Measurements from ENCODE around the gene KLHDC8B. TPM values are rescaled to one million over a fixed set of nuclear protein-coding genes. Genes with fewer than 3 reads are reported as not detected.
"Not testable (repeated sequence)": the region's sequence is repeated elsewhere in the genome, so short reads cannot be mapped to it uniquely, and the experiment has no call there.

The KLHDC8B gene
- total and polyA plus RNA-seq, 4 experiments from 2014 or later: 1.3 to 2.0 (median 1.9) TPM

- no peak overlapping the region for H3K27ac Mint-ChIP-seq
- Histone ChIP-seq H3K4me1 (ENCODE audit: insufficient read depth, low read length) (no peaks in the 10 kb centered on the region), H3K27me3 (ENCODE audit: insufficient read depth, low read length) (no peaks in the 10 kb centered on the region), H3K36me3 (ENCODE audit: insufficient read depth, low read length) (no peaks in the 10 kb centered on the region), H3K4me3 (ENCODE audit: low read length in 2 of 2) (no peak overlapping the region), H3K27ac (ENCODE audit: low read depth, low read length) (no peak overlapping the region), H3K9me3 (ENCODE audit: control insufficient read depth in 1 of 2, low read length in 2 of 2) (no peaks in the 10 kb centered on the region)
- ChIA-PET POLR2A (ENCODE audit: partially characterized antibody) (no interaction called here), CTCF (ENCODE audit: partially characterized antibody) (no interaction called here)
- intact Hi-C loops (cut with micrococcal nuclease): no loop called here
- H3K9me3 Mint-ChIP-seq: peaks cover 0 to 2% (median 0%) of the 10 kb centered on the region in 8 donors
- H3K4me3 Mint-ChIP-seq: no peak overlapping the region
- H3K27me3 Mint-ChIP-seq: peaks cover 12 to 17% of the 10 kb centered on the region in 2 donors
- no peak for DNase-seq
- H3K4me1 Mint-ChIP-seq: peaks cover 0 to 1% (median 0%) of the 10 kb centered on the region in 4 donors
- H3K36me3 Mint-ChIP-seq: no peaks in the 10 kb centered on the region
These were observed 28.5 kb downstream of the KLHDC8B start for GRCh38 chr3:49199900-49200281.

GRCh38 chr3:49213541-49213943 lies 42.1 kb downstream of the KLHDC8B start:
- H3K9me3 ChIP-seq (ENCODE audit: control insufficient read depth in 1 of 2, low read length in 2 of 2): no peaks in the 10 kb centered on the region
- POLR2A ChIA-PET (ENCODE audit: partially characterized antibody): no interaction called here
- Mint-ChIP-seq H3K4me1 (no peaks in the 10 kb centered on the region), H3K36me3 (no peaks in the 10 kb centered on the region), H3K27me3 (peaks cover 6 to 7% of the 10 kb centered on the region in 2 donors), H3K4me3 (no peak overlapping the region), H3K27ac (no peak overlapping the region), H3K9me3 (peaks cover 0 to 1% (median 0%) of the 10 kb centered on the region in 8 donors)
- no peaks in the 10 kb centered on the region for H3K27me3 ChIP-seq (ENCODE audit: insufficient read depth, low read length)
- CTCF ChIA-PET (ENCODE audit: partially characterized antibody): no interaction called here
- no peaks in the 10 kb centered on the region for H3K4me1 ChIP-seq (ENCODE audit: insufficient read depth, low read length)
- H3K36me3 ChIP-seq (ENCODE audit: insufficient read depth, low read length): no peaks in the 10 kb centered on the region
- intact Hi-C loops (cut with micrococcal nuclease): no loop called here
- no peak overlapping the region for H3K27ac ChIP-seq (ENCODE audit: low read depth, low read length)
- H3K4me3 ChIP-seq (ENCODE audit: low read length in 2 of 2): no peak overlapping the region
- no peak for DNase-seq

DNA sequence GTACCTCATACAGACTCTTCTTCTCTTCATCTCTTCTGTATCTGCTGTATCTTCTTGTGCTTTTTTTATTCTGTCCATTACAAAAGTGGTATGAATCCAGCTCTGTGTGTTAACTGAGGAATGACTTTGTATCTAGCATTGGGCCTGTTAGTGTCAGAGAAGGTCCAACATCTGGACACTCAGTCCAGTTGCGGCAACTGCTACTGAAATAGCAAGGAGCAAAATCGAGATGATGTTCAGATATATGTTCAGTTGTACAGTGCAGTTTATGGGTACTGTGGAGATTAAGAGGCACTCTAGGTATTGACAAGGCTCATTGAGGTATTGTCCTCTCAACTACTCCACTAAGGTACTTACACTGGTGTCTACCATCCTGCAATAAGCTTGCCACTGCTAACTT lies 42.6 kb downstream of the KLHDC8B start:
- Mint-ChIP-seq H3K27me3 (peaks cover 6 to 8% of the 10 kb centered on the region in 2 donors), H3K4me3 (no peak overlapping the region), H3K27ac (no peak overlapping the region), H3K9me3 (no peaks in the 10 kb centered on the region), H3K4me1 (no peaks in the 10 kb centered on the region), H3K36me3 (no peaks in the 10 kb centered on the region)
- Histone ChIP-seq H3K9me3 (ENCODE audit: control insufficient read depth in 1 of 2, low read length in 2 of 2) (no peaks in the 10 kb centered on the region), H3K27me3 (ENCODE audit: insufficient read depth, low read length) (no peaks in the 10 kb centered on the region), H3K27ac (ENCODE audit: low read depth, low read length) (no peak overlapping the region), H3K4me1 (ENCODE audit: insufficient read depth, low read length) (no peaks in the 10 kb centered on the region), H3K4me3 (ENCODE audit: low read length in 2 of 2) (no peak overlapping the region), H3K36me3 (ENCODE audit: insufficient read depth, low read length) (no peaks in the 10 kb centered on the region)
- intact Hi-C loops (cut with micrococcal nuclease): no loop called here
- ChIA-PET POLR2A (ENCODE audit: partially characterized antibody) (no interaction called here), CTCF (ENCODE audit: partially characterized antibody) (no interaction called here)
- DNase-seq: no peak

- H3K4me1 Mint-ChIP-seq; H3K9me3 ChIP-seq (ENCODE audit: control insufficient read depth in 1 of 2, low read length in 2 of 2); intact Hi-C loops (cut with micrococcal nuclease); H3K36me3 Mint-ChIP-seq; H3K27ac ChIP-seq (ENCODE audit: low read depth, low read length); H3K36me3 ChIP-seq (ENCODE audit: insufficient read depth, low read length); H3K4me3 ChIP-seq (ENCODE audit: low read length in 2 of 2); H3K27me3 Mint-ChIP-seq; CTCF ChIA-PET (ENCODE audit: partially characterized antibody); H3K4me3 Mint-ChIP-seq; H3K4me1 ChIP-seq (ENCODE audit: insufficient read depth, low read length); H3K27me3 ChIP-seq (ENCODE audit: insufficient read depth, low read length); POLR2A ChIA-PET (ENCODE audit: partially characterized antibody); DNase-seq; H3K9me3 Mint-ChIP-seq: not testable (repeated sequence)
- peak overlapping the region in 2 of 7 donors; percentile 1 to 13 for H3K27ac Mint-ChIP-seq
These were observed 45.3 kb downstream of the KLHDC8B start for GRCh38 chr3:49216687-49217086.

GRCh38 chr3:49217108-49217507 lies 45.7 kb downstream of the KLHDC8B start:
- H3K4me1 Mint-ChIP-seq; POLR2A ChIA-PET (ENCODE audit: partially characterized antibody); H3K36me3 Mint-ChIP-seq; H3K9me3 Mint-ChIP-seq; H3K4me3 ChIP-seq (ENCODE audit: low read length in 2 of 2); DNase-seq; CTCF ChIA-PET (ENCODE audit: partially characterized antibody); H3K4me1 ChIP-seq (ENCODE audit: insufficient read depth, low read length); H3K9me3 ChIP-seq (ENCODE audit: control insufficient read depth in 1 of 2, low read length in 2 of 2); H3K36me3 ChIP-seq (ENCODE audit: insufficient read depth, low read length); H3K4me3 Mint-ChIP-seq; intact Hi-C loops (cut with micrococcal nuclease); H3K27me3 ChIP-seq (ENCODE audit: insufficient read depth, low read length); H3K27ac ChIP-seq (ENCODE audit: low read depth, low read length): not testable (repeated sequence)
- H3K27me3 Mint-ChIP-seq: peaks cover 6 to 11% of the 10 kb centered on the region in 2 donors
- peak overlapping the region in 1 of 7 donors; percentile 1 for H3K27ac Mint-ChIP-seq

DNA sequence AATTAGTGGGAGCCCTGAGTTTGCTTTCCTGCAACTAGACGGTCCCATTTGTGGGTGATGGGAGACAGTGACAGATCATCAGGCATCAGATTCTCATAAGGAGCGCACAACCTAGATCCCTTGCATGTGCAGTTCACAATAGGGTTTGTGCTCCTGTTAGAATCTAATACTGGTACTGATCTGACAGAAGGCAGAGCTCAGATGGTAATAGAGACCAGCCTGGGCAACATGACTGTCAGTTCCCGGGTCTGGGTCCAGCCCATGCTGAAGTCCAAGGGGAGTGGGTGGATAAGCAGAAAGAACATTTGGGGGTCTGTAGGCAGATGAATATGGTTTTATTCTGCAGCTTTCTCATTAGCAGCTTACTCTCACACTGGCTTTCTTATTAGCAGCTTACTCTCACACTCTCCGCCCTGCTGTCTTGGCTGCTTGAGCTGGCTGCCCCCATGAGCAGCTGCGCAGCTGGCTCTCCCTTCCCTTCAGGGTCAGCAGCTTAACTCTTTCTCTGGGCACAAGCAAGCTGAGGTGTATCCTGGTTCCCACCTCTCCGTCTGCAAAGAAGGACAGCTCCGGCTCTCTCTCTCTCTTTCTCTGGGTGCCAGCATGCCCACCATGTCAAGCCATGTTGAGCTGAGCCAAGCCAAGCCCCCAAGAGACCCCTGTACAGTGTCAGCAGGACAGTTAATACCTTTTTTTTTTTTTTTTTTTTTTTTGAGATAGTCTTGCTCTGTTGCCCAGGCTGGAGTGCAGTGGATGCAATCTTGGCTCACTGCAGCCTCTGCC lies 46.5 kb downstream of the KLHDC8B start:
- no peak for DNase-seq
- Mint-ChIP-seq H3K4me3 (no peak overlapping the region), H3K9me3 (peaks cover 0 to 7% (median 0%) of the 10 kb centered on the region in 8 donors), H3K36me3 (no peaks in the 10 kb centered on the region), H3K4me1 (no peaks in the 10 kb centered on the region), H3K27ac (peak overlapping the region in 1 of 7 donors; percentile 48), H3K27me3 (peaks cover 6 to 8% of the 10 kb centered on the region in 2 donors)
- Histone ChIP-seq H3K27me3 (ENCODE audit: insufficient read depth, low read length) (no peaks in the 10 kb centered on the region), H3K4me1 (ENCODE audit: insufficient read depth, low read length) (no peaks in the 10 kb centered on the region), H3K4me3 (ENCODE audit: low read length in 2 of 2) (no peak overlapping the region), H3K9me3 (ENCODE audit: control insufficient read depth in 1 of 2, low read length in 2 of 2) (no peaks in the 10 kb centered on the region), H3K36me3 (ENCODE audit: insufficient read depth, low read length) (no peaks in the 10 kb centered on the region), H3K27ac (ENCODE audit: low read depth, low read length) (no peak overlapping the region)
- intact Hi-C loops (cut with micrococcal nuclease): no loop called here
- POLR2A ChIA-PET (ENCODE audit: partially characterized antibody): no interaction called here
- CTCF ChIA-PET (ENCODE audit: partially characterized antibody): no interaction called here

DNA sequence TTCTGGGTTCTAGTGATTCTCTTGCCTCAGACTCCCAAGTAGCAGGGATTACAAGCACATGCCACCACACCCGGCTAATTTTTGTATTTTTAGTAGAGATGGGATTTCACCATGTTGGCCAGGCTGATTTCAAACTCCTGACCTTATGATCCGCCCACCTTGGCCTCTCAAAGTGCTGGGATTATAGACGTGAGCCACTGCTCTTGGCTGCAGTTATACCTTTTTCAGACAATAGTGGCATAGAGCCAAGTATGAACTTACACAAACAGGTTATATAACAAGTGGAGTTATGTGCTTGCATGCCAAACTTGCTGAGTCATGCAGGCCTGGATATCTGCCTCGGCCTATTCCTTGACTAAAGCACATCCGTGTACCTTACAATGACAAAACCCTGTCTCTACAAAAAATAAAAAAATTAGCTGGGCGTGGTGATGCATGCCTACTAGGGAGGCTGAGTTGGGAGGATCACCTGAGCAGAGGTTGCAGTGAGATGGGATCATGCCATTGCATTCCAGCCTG lies 47.1 kb downstream of the KLHDC8B start:
- H3K9me3 Mint-ChIP-seq; H3K4me3 ChIP-seq (ENCODE audit: low read length in 2 of 2); intact Hi-C loops (cut with micrococcal nuclease); H3K36me3 Mint-ChIP-seq; DNase-seq; H3K27ac Mint-ChIP-seq; H3K36me3 ChIP-seq (ENCODE audit: insufficient read depth, low read length); H3K9me3 ChIP-seq (ENCODE audit: control insufficient read depth in 1 of 2, low read length in 2 of 2); POLR2A ChIA-PET (ENCODE audit: partially characterized antibody); CTCF ChIA-PET (ENCODE audit: partially characterized antibody); H3K27me3 Mint-ChIP-seq; H3K27ac ChIP-seq (ENCODE audit: low read depth, low read length); H3K4me3 Mint-ChIP-seq; H3K27me3 ChIP-seq (ENCODE audit: insufficient read depth, low read length); H3K4me1 ChIP-seq (ENCODE audit: insufficient read depth, low read length); H3K4me1 Mint-ChIP-seq: not testable (repeated sequence)
